GM08714 (cell line): ENCODE data around the gene DAD1.

ENCODE experiments used
- H3K4me3 ChIP-seq: fragments of 200-500 bp; sonication (Bioruptor generic); 2 replicates; pipeline ENCODE4 v1.5.1; 2014; ENCODE audit warnings: mild to moderate bottlenecking, low read length, inconsistent platforms
- ZNF274 ChIP-seq: IDR thresholded peaks from 2 replicates; pipeline ENCODE4 v1.6.1; 2012; ENCODE audit warnings: mild to moderate bottlenecking, low read depth, low read length

The DAD1 gene

DNA sequence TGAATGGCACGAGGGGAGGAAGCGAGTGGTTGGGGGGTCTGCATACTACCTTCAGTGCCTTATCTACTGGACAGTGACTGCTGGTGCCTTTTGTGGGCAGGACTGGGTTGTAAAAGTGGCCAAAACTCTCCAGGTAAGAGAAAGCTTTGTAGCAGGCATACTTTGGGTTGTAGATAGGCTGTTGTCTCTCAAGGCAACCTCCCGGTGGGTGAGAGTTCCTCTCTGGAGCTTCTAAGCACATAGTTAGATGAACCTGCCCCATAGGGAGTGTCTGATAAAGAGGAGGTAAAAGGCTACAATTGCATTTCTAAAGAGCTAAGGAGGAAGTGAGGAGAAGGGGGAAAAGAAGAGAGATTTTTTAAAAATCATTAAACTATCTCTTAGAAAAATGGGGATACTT, 4.2 kb upstream of the DAD1 start:
- no peak overlapping the region for H3K4me3 ChIP-seq
- no peak for TF ChIP-seq ZNF274

DNA sequence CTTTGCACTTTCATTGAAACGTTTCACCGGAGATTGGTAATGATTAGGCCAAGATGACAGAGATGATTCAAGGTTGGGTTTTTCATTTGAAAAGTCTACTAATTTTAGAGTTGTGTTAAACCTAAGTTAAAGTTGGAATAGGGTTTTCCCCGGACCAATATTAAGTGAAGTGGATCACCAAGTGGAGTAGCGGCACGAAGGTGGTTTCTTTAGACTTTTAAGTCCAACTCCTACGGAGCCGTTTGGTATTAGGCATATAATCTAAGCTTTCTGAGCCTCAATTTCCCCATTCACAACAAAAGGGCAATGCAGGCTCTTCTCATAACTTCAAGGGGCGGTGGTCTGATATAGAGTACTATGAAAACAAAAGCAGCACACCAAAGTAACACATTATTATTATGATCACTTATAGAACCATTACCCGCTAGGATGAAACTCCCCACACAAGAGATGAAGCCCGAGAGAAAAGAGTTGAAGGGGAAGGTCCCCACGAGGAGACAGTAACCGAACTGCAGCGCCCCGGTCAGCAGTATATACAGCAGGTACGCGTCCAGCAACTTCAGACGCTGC, 413 bp downstream of the DAD1 start:
- TF ChIP-seq ZNF274, result no peak
- peak overlapping the region; percentile 96 for H3K4me3 ChIP-seq

DNA sequence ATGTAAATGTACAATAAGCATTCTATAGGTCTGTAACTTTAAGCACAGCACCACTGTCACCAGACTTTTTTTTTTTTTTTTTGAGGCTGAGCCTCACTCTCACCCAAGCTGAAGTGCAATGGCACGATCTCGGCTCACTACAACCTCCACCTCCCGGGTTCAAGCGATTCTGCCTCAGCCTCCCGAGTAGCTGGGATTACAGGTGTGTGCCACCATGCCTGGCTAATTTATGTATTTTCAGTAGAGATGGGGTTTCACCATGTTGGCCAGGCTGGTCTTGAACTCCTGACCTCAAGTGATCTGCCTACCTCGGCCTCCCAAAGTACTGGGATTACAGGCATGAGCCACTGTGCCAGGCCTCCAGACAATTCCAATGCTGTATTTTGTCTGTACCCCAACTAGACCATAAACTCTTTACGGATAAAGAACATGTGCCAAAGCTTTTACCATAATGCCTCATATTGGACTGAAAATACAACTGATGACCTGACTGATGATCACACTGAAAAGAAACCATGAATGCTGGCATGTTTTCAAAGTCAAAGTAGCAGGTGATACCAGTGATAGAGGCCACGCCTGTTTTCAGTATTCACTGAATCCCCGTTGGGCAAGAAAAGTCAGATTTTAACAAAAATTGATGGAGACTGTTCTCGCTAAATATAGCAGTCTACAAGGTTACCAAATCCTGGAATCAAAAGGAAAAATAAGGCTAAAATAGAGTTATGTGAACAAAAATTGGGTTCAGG, 1.2 kb downstream of the DAD1 start:
- peak overlapping the region; percentile 96 for H3K4me3 ChIP-seq

DNA sequence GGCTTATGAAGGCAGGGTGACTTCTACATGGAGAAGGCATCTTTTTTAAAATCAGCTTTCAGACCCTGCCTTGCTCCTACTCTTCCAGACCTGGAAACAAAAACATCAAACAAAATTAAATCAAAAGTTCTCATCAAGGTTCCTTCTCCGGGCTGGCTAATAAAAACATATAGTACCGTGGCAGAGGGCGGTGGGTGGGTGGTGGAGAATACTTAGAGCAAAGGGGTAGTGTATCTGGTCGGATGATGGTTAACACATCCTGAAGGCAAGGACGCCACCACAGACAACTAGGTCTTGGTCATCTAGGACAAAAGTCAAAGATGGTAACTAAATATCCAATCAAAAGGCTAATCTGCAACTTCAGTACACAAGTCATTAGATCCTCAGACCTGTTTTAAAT, 1.8 kb downstream of the DAD1 start:
- H3K4me3 ChIP-seq, result peak overlapping the region; percentile 96

DNA sequence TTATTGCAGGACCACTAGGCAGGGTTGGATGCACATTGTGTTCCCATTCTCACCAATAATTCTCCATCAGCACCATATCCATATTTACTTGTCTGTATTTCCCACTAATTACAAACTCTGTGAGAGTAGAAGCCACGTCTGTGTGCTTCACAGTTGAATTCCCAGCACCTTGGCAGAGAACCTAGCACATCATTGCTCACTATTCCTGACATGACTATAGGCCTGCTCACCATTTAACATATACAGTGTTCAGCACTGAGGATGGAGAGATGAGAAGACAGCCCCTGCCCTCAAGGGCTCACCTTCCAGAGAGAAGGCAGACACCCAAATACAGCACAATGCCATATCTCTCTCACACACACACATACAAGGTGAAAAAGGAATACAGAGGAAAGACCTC, 5.0 kb downstream of the DAD1 start:
- no peak overlapping the region for H3K4me3 ChIP-seq
- no peak for TF ChIP-seq ZNF274

More for the DNA sequence above, 1.8 kb downstream of the DAD1 start:
- TF ChIP-seq ZNF274, result no peak

DNA sequence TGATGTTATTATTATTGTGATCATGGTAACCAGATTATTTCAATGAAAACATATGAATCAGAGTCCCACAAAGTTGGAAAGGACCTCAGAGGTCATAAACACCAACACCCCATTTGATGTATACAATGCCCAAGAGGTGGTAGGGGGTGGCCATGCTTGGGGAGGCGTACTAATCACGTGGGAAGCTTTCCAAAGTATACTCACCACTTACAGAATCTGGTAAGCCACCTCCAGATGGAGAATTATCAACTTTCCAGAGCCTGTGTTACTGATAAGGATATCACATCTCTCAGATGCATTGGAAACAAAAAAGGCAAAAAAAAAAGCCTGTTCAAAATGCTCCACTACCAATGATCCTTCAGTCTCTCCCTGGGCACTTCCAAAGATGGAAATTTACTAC, 8.4 kb downstream of the DAD1 start:
- H3K4me3 ChIP-seq, result no peak overlapping the region
- no peak for TF ChIP-seq ZNF274

DNA sequence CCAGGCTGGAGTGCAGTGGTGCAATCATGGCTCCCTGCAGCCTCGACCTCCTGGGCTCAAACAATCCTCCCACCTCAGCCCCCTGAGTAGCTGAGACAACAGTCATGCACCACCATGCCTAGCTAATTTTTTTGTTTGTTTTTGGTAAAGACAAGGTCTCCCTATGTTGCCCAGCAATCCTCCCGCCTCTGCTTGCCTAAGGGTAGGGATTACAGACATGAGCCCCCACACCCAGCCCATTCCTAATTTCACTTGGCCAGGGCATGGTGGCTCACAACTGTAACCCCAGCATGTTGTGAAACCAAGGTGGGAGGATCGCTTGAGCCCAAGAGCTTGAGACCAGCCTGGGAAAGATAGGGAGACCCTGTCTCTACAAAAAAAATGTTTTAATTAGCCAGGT, 9.1 kb downstream of the DAD1 start:
- no peak overlapping the region for H3K4me3 ChIP-seq
- no peak for TF ChIP-seq ZNF274

DNA sequence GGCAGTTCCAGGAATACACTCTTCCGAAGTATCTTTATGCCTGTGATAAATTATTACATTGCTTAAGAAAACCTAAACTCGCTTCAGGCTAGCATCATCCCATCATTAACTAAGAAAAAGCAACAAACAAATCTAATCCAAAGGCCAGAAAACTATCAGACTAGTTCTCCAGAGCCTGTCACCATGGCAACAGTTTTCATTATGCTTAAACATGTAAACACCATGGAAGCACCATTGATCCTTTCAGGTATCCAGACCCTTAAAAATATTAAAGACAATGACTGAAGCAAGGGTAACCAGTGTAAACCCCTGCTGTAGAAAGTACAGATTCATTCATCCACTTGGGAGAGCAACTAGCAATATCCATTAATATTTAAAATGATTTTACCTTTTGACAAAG, 9.8 kb downstream of the DAD1 start:
- no peak for TF ChIP-seq ZNF274
- no peak overlapping the region for H3K4me3 ChIP-seq

DNA sequence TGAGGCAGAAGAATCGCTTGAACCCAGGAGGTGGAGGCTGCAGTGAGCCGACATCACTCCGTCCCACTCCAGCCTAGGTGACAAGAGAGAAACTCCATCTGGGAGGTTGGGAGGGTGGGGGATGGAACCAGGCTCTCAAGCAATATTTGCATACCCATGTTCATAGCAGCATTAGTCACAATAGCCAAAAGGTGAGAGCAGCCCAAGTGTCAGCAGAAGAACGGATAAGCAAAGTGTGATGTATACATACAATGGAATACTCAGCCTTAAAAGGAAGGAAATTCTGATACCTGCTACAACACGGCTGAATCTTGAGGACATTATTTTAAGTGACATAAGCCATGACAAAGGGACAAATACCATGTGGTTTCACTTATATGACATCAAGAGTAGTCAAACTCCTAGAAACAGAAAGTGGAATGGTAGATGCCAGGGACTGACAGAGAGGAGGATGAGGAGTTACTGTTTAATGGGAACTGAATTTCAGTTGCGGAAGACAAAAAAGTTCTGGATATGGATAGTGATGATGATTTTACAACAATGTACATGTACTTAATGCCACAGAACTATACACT, 11.6 kb downstream of the DAD1 start:
- no peak for TF ChIP-seq ZNF274
- no peak overlapping the region for H3K4me3 ChIP-seq

DNA sequence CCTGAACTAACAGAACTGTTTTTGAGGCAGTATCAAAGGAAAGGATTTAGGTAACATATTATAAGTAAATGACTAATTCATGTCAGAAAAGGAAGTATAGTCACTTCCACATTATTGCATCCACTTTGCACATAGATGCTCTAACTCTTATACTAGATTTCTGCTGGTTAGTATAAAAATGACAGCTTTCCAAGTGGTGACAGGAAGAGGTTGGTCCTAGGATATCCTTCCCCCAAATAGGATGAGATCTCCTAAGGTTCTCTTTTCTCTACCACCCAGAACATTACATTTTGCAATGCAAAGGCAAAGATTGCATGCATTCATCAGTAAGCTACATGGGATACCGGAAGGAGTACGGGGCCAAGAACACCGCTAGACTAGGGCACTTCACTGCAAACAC, 15.2 kb downstream of the DAD1 start:
- no peak overlapping the region for H3K4me3 ChIP-seq
- no peak for TF ChIP-seq ZNF274

DNA sequence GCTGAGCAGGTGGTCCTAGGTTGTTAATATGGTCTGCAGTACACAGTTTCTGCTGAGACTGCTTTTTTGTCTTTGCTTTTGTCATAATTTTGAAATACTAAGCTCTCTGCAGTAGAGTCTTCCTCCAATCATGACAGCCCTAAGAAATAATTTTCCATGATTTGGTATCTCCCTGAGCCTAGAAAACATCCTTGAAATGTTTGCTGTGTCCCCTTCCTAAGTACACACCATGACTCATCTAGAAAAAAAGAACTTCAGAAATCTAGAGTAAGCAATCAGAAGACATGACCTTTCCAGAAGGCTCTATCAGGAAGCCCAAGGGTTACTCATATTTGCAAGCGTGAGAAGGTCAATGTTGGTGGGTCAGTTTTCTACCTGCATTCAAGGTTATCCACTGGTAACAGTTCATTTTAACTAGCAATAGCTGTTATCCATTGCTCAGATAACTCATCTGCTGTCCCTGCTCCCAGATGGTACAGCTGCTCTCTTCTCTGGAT, 16.4 kb downstream of the DAD1 start:
- no peak for TF ChIP-seq ZNF274
- no peak overlapping the region for H3K4me3 ChIP-seq

DNA sequence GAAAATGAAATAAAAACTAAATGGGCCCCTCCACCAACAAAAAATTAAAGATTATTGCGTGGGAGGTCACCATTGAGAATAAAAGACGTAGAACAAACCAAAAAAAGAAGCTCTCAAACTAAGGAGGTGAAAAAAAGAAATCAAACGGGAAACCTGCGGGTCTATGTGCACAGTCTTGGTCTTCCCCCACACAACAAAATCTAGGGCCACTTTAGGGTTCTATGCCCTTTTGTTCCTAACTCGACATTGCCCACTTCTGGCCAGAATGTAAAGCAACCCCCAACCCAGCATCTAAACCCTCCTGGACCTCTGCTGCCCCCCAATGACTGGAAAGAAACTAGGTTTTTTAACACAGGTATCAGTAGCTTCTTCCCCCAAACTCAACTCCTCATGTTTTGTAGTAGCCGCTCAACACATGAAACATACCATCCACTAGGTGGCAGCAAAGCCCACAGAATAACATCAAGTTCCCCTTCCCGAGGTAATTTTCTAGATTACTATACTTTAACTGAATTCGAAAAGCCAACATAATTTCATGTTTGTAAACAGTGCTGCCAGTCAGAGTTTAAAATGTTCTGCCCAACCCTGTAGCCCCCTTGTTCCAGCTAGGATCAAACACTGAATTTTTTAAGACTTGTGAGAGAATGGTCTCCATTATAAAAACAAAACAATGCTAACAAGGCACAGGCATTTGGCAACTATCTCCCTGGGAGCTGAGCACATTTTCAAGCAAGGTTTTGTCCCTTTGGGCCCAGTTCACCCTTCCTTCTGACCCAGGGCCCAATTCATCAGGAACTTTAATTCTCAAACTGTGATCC, 18.7 kb downstream of the DAD1 start:
- no peak for TF ChIP-seq ZNF274
- H3K4me3 ChIP-seq, result peak overlapping the region; percentile 89

DNA sequence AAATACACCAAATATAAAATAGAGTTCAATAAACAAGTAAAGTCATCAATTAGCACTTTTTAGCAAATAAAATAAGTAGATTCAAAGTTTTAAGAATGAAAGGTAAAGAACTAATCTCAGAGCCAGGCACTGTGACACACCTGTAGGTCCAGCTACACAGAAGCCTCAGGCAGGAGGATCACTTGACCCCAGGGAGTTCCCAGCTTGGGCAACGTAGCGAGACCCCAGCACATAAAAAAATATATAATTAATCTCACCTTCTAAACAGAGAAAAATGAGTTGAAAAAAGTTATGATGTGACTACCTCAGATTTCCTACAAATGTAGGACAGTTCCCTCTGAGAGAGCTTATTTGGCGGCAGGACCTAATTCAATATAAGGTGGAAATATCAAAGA, 19.3 kb downstream of the DAD1 start:
- H3K4me3 ChIP-seq, result peak overlapping the region; percentile 89

DNA sequence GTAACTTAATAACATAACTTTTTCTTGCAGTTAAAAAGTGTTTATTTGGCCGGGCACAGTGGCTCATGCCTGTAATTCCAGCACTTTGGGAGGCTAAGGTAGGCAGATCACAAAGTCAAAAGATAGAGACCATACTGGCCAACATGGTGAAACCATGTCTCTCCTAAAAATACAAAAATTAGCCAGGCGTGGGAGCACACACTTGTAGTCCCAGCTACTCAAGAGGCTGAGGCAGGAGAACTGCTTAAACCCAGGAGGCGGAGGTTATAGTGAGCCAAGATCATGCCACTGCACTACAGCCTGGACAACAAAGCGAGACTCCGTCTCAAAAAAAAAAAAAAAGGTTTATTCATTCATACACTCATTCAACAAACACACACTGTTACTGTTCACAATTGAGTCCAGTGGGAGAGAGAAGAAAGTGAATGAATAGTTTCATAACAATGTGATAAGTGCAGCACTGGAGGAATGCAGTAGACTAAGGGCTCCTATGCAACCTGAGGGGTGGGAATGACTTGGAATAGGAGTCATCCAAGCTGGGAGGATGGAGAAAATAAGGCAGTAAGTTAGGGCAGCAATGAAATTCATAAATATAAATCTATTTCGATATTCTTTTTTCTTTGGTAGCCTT, 19.8 kb downstream of the DAD1 start:
- no peak for TF ChIP-seq ZNF274
- peak overlapping the region; percentile 89; the same call in 1 of the 2 replicates for H3K4me3 ChIP-seq

More for the DNA sequence above, 19.3 kb downstream of the DAD1 start:
- no peak for TF ChIP-seq ZNF274
